IMR-90 (cell line): Measurements from ENCODE around the gene IQGAP2. TPM values are rescaled to one million over a fixed set of nuclear protein-coding genes. Genes with fewer than 3 reads are reported as not detected.

ENCODE experiments used
- ATAC-seq: fragments of 200-7000 bp; cut with Tn5 transposase; 2 replicates; pipeline ENCODE4 v1.9.1; 2020; ENCODE audit warnings: low read depth, mild to moderate bottlenecking, moderate library complexity
- BruUV-seq: library from RNA; stranded (reverse); fragments of 400-500 nt; replicated peaks from 2 replicates; lab custom pipeline; 2021; lab: Mats Ljungman, UMichigan
- CTCF ChIA-PET: fragments of 300-600 bp; formaldehyde crosslinking; extraction: SDS; loops from one replicate; lab custom pipeline; 2021; ENCODE audit warnings: antibody characterized with exemption; lab: Yijun Ruan, JAX
- POLR2A ChIA-PET: fragments of 300-600 bp; sonication (Branson Sonifier 250); formaldehyde crosslinking; loops from one replicate; lab custom pipeline; 2022; ENCODE audit warnings: antibody characterized with exemption; ENCODE audit not compliant: unreplicated experiment; lab: Charles Lee
- DNase-seq: peaks from one replicate; pipeline ENCODE4 v3.0.0; 2013
- H2AFZ ChIP-seq: replicated peaks from 2 replicates; pipeline ENCODE3; 2013; ENCODE audit warnings: low read length, mild to moderate bottlenecking; ENCODE audit not compliant: poor library complexity
- H2AK5ac ChIP-seq: 2 replicates; pipeline ENCODE4 v1.6.1; 2013; ENCODE audit warnings: low read depth, low read length, inconsistent platforms
- H2AK9ac ChIP-seq: replicated peaks from 2 replicates; pipeline ENCODE3; 2013; ENCODE audit warnings: mild to moderate bottlenecking, low read depth, low read length, moderate library complexity; ENCODE audit not compliant: poor library complexity
- H2BK120ac ChIP-seq: 2 replicates; pipeline ENCODE4 v1.6.1; 2013; ENCODE audit warnings: low read depth, low read length, inconsistent platforms
- H2BK15ac ChIP-seq: 3 replicates; pipeline ENCODE4 v1.6.1; 2013; ENCODE audit warnings: low read depth, low read length, inconsistent platforms
- H2BK20ac ChIP-seq: 2 replicates; pipeline ENCODE4 v1.6.1; 2013; ENCODE audit warnings: low read depth, mild to moderate bottlenecking, inconsistent platforms, low read length, moderate library complexity
- H2BK5ac ChIP-seq: 2 replicates; pipeline ENCODE4 v1.6.1; 2013; ENCODE audit warnings: mild to moderate bottlenecking, low read depth, low read length, inconsistent platforms; ENCODE audit not compliant: poor library complexity, severe bottlenecking
- H3K14ac ChIP-seq: replicated peaks from 2 replicates; pipeline ENCODE4 v1.6.1; 2013; ENCODE audit warnings: low read depth, low read length, inconsistent platforms
- H3K18ac ChIP-seq: 2 replicates; pipeline ENCODE4 v1.6.1; 2013; ENCODE audit warnings: low read depth, low read length, control low read depth
- H3K23ac ChIP-seq: 2 replicates; pipeline ENCODE4 v1.6.1; 2013; ENCODE audit warnings: low read depth, low read length, inconsistent platforms
- H3K27ac ChIP-seq: 2 replicates; pipeline ENCODE4 v1.5.1; 2013; ENCODE audit warnings: mild to moderate bottlenecking, control low read depth, low read length; ENCODE audit not compliant: insufficient read depth
- H3K27me3 ChIP-seq: 2 replicates; pipeline ENCODE4 v1.6.1; 2013; ENCODE audit warnings: low read length; ENCODE audit not compliant: control insufficient read depth, insufficient read depth
- H3K36me3 ChIP-seq: 2 replicates; pipeline ENCODE4 v1.6.1; 2013; ENCODE audit warnings: low read length, mixed read lengths; ENCODE audit not compliant: control insufficient read depth, insufficient read depth
- H3K4ac ChIP-seq: 2 replicates; pipeline ENCODE4 v1.6.1; 2013; ENCODE audit warnings: low read depth, low read length, inconsistent platforms
- H3K4me1 ChIP-seq: 2 replicates; pipeline ENCODE4 v1.6.1; 2013; ENCODE audit warnings: low read length, mixed read lengths; ENCODE audit not compliant: control insufficient read depth, insufficient read depth
- H3K4me2 ChIP-seq: 2 replicates; pipeline ENCODE4 v1.6.1; 2013; ENCODE audit warnings: low read depth, mild to moderate bottlenecking, control low read depth, low read length, moderate library complexity
- H3K4me3 ChIP-seq: 2 replicates; pipeline ENCODE4 v1.5.1; 2013; ENCODE audit warnings: low read depth, mild to moderate bottlenecking, control low read depth, low read length, moderate library complexity; ENCODE audit not compliant: insufficient read depth
- H3K56ac ChIP-seq: 2 replicates; pipeline ENCODE4 v1.6.1; 2013; ENCODE audit warnings: low read length, inconsistent platforms; ENCODE audit not compliant: insufficient read depth; ENCODE audit errors: extremely low read depth
- H3K79me1 ChIP-seq, 2 experiments: 2 replicates each; pipeline ENCODE4 v1.6.1; 2013; ENCODE audit warnings: low read length in 2 of 2, inconsistent platforms in 1 of 2, low read depth in 1 of 2
- H3K9ac ChIP-seq: 2 replicates; pipeline ENCODE4 v1.6.1; 2013; ENCODE audit warnings: low read depth, low read length, control low read depth
- H3K9me1 ChIP-seq: 2 replicates; pipeline ENCODE4 v1.6.1; 2013; ENCODE audit warnings: low read length, inconsistent platforms; ENCODE audit not compliant: insufficient read depth
- H3K9me3 ChIP-seq: 2 replicates; pipeline ENCODE4 v1.6.1; 2013; ENCODE audit warnings: low read length; ENCODE audit not compliant: control insufficient read depth, insufficient read depth
- H4K20me1 ChIP-seq: 2 replicates; pipeline ENCODE4 v1.6.1; 2013; ENCODE audit warnings: low read length, inconsistent platforms; ENCODE audit not compliant: insufficient read depth
- H4K5ac ChIP-seq: 2 replicates; pipeline ENCODE4 v1.6.1; 2013; ENCODE audit warnings: mild to moderate bottlenecking, low read depth, low read length, control low read depth
- H4K8ac ChIP-seq, 2 experiments: 2 replicates each; pipeline ENCODE4 v1.6.1; 2013; ENCODE audit warnings: low read depth in 2 of 2, low read length in 2 of 2, control low read depth in 1 of 2, inconsistent platforms in 1 of 2
- H4K91ac ChIP-seq: 2 replicates; pipeline ENCODE4 v1.6.1; 2013; ENCODE audit warnings: low read depth, low read length, inconsistent platforms; ENCODE audit not compliant: insufficient read depth
- CEBPB ChIP-seq: IDR thresholded peaks from 2 replicates; pipeline ENCODE4 v1.6.1; 2012; ENCODE audit warnings: low read depth, low read length, improper control_type of control experiment
- CHD1 ChIP-seq: IDR thresholded peaks from 2 replicates; pipeline ENCODE4 v1.6.1; 2012; ENCODE audit warnings: low read depth, low read length, improper control_type of control experiment
- CTCF ChIP-seq: conservative IDR thresholded peaks from 2 replicates; pipeline ENCODE4 v1.5.1; 2012; ENCODE audit warnings: mild to moderate bottlenecking, low read depth, low read length, improper control_type of control experiment
- ELK1 ChIP-seq: fragments of 150-350 bp; IDR thresholded peaks from 2 replicates; pipeline ENCODE4 v1.6.1; 2016; ENCODE audit warnings: low read depth, mild to moderate bottlenecking, low read length, moderate library complexity, borderline replicate concordance
- FOS ChIP-seq: fragments of 150-350 bp; IDR thresholded peaks from 2 replicates; pipeline ENCODE4 v1.6.1; 2016; ENCODE audit warnings: low read depth, low read length
- MAFK ChIP-seq: IDR thresholded peaks from 2 replicates; pipeline ENCODE4 v1.6.1; 2012; ENCODE audit warnings: low read depth, low read length, improper control_type of control experiment
- MAZ ChIP-seq: IDR thresholded peaks from 2 replicates; pipeline ENCODE4 v1.6.1; 2012; ENCODE audit warnings: low read depth, mild to moderate bottlenecking, low read length, improper control_type of control experiment, moderate library complexity, borderline replicate concordance
- MXI1 ChIP-seq: IDR thresholded peaks from 2 replicates; pipeline ENCODE4 v1.6.1; 2012; ENCODE audit warnings: low read depth, mild to moderate bottlenecking, low read length, moderate library complexity, borderline replicate concordance
- NFE2L2 ChIP-seq: fragments of 150-350 bp; IDR thresholded peaks from 2 replicates; pipeline ENCODE4 v1.6.1; 2016; ENCODE audit warnings: low read depth, mild to moderate bottlenecking, low read length
- POLR2A ChIP-seq: IDR thresholded peaks from 2 replicates; pipeline ENCODE4 v1.6.1; 2012; ENCODE audit warnings: mild to moderate bottlenecking, low read depth, low read length
- RCOR1 ChIP-seq: IDR thresholded peaks from 2 replicates; pipeline ENCODE4 v1.6.1; 2012; ENCODE audit warnings: mild to moderate bottlenecking, low read length, improper control_type of control experiment; ENCODE audit not compliant: insufficient replicate concordance
- SMC3 ChIP-seq: fragments of 150-350 bp; IDR thresholded peaks from 2 replicates; pipeline ENCODE4 v1.6.1; 2016; ENCODE audit warnings: low read depth, mild to moderate bottlenecking, antibody characterized with exemption, low read length, moderate library complexity
- USF2 ChIP-seq: fragments of 150-350 bp; IDR thresholded peaks from 2 replicates; pipeline ENCODE4 v1.6.1; 2017; ENCODE audit warnings: mild to moderate bottlenecking, antibody characterized with exemption, low read length, low read depth
- WGBS, 2 experiments: methylation state at CpG; one replicate each; pipeline versions ENCODE4 v1.1.5 to v1.1.7; 2013; ENCODE audit warnings: missing lambda C conversion rate in 2 of 2; ENCODE audit not compliant: insufficient read length in 1 of 2; ENCODE audit errors: extremely low coverage in 2 of 2; 5-methylcytosine and 5-hydroxymethylcytosine counted together
- dilution Hi-C: fragments of 300-500 bp; cut with HindIII; formaldehyde crosslinking; loops from one replicate; pipeline ENCODE4 v1.14.3; 2018; ENCODE audit warnings: low sequenced_read_pairs; ENCODE audit not compliant: unreplicated experiment
- in situ Hi-C: fragments of 300-500 bp; cut with MboI; formaldehyde crosslinking; loops from 3 replicates; pipeline ENCODE4 v1.14.3; 2019; ENCODE audit warnings: low sequenced_read_pairs, inconsistent platforms, mixed read lengths
- intact Hi-C: fragments of 100-400 bp; cut with micrococcal nuclease; formaldehyde crosslinking; loops from 2 replicates; pipeline ENCODE4 v1.10.0; 2022
- polyA plus RNA-seq, 3 experiments: library from polyadenylated mRNA; depleted of rRNA; stranded (reverse); fragments of >200 nt; gene quantifications; 2 replicates each; pipeline ENCODE4 v1.2.3, GENCODE V29; 2012; ENCODE audit warnings: low replicate concordance in 1 of 3
- total RNA-seq: library from RNA; depleted of rRNA; stranded (reverse); fragments of >200 nt; gene quantifications from 2 replicates; pipeline ENCODE4 v1.2.3, GENCODE V29; 2012

The IQGAP2 gene
- total and polyA plus RNA-seq, 2 of the 4 experiments (the other 2 are of a cell fraction) = 0.21 to 0.36 TPM

GRCh38 chr5:76535577-76535976 lies 132.5 kb downstream of the IQGAP2 start:
- CTCF ChIA-PET = no interaction called here

More at GRCh38 chr5:76535577-76535976, 132.5 kb downstream of the IQGAP2 start:
- H3K79me1 ChIP-seq = no peaks in the 10 kb centered on the region
- dilution Hi-C loops (no loop called here), in situ Hi-C loops (no loop called here), intact Hi-C loops (no loop called here)
- no peak overlapping the region for H3K18ac ChIP-seq
- H4K91ac ChIP-seq = no peak overlapping the region
- H4K5ac ChIP-seq = no peak overlapping the region
- no peak overlapping the region for H3K23ac ChIP-seq
- H3K9ac ChIP-seq = no peak overlapping the region
- no peak overlapping the region for H2BK20ac ChIP-seq
- H4K20me1 ChIP-seq = no peaks in the 10 kb centered on the region
- TF ChIP-seq MXI1 (no peak), RCOR1 (no peak), FOS (no peak), SMC3 (no peak), MAZ (no peak), NFE2L2 (no peak), CEBPB (no peak), MAFK (no peak), CHD1 (no peak), POLR2A (no peak), ELK1 (no peak), USF2 (no peak), CTCF (no peak)
- no peak overlapping the region for H2BK120ac ChIP-seq
- no peak overlapping the region for H3K56ac ChIP-seq
- H3K4me1 ChIP-seq = no peaks in the 10 kb centered on the region
- WGBS, 2 experiments = no CpG with 5 or more reads among the region's 4 CpGs
- no peak overlapping the region for H3K4ac ChIP-seq
- no peak overlapping the region for H2BK5ac ChIP-seq
- no peak overlapping the region for H3K14ac ChIP-seq
- no peak overlapping the region for H3K27ac ChIP-seq
- ATAC-seq (no peak), DNase-seq (no peak)
- no peak overlapping the region for H4K8ac ChIP-seq
- no peak overlapping the region for H2AK9ac ChIP-seq
- H2BK15ac ChIP-seq = no peak overlapping the region
- H2AK5ac ChIP-seq = no peak overlapping the region
- no peak overlapping the region for H3K4me2 ChIP-seq
- H3K9me3 ChIP-seq = no peaks in the 10 kb centered on the region
- H3K9me1 ChIP-seq = no peaks in the 10 kb centered on the region
- H3K27me3 ChIP-seq = peaks cover 6% of the 10 kb centered on the region; the same call in 1 of the 2 replicates
- POLR2A ChIA-PET = no interaction called here
- H3K36me3 ChIP-seq = no peaks in the 10 kb centered on the region
- no peak overlapping the region for H3K4me3 ChIP-seq
- BruUV-seq = no TSS peak
- H2AFZ ChIP-seq = no peak overlapping the region
